Measurements from ENCODE around the gene CSNK2A1.
A peak's percentile ranks its signal among the peaks of the same experiment; 100 is the strongest.
"Not testable (repeated sequence)": the region's sequence is repeated elsewhere in the genome, so short reads cannot be mapped to it uniquely, and the experiment has no call there.

The CSNK2A1 gene

DNA sequence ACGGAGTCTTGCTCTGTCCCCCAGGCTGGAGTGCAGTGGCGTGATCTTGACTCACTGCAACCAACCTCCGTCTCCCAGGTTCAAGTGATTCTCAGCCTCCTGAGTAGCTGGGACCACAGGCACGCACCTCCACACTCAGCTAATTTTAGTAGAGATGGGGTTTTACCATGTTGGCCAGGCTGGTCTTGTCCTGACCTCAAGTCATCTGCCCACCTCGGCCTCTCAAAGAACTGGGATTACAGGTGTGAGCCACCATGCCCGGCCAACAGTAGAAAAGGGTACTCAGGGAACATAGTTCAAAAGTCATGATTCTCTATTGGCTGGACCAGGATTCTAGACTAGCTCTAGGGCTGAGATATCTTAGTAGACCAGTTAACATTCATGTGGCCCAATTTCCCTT, 5.6 kb downstream of the CSNK2A1 start:
- DNase-seq (ENCODE audit: low read depth, low spot score), result no peak
- H3K27ac ChIP-seq, result no peak overlapping the region

- H3K27ac ChIP-seq, result peak overlapping the region; percentile 59
- DNase-seq (ENCODE audit: low read depth, low spot score), result no peak
Measured at GRCh38 chr20:536426-537010, 7.1 kb downstream of the CSNK2A1 start.

- H3K27ac ChIP-seq, result peak overlapping the region; percentile 59
- peak; percentile 44 for DNase-seq (ENCODE audit: low read depth, low spot score)
Measured at GRCh38 chr20:535958-536357, 7.6 kb downstream of the CSNK2A1 start.

- H3K27ac ChIP-seq, result peak overlapping the region; percentile 99
- DNase-seq (ENCODE audit: low read depth, low spot score), result no peak
Measured at GRCh38 chr20:533526-533925, 10.1 kb downstream of the CSNK2A1 start.

GRCh38 chr20:532530-532929, 11.1 kb downstream of the CSNK2A1 start:
- H3K27ac ChIP-seq, result peak overlapping the region; percentile 99
- no peak for DNase-seq (ENCODE audit: low read depth, low spot score)

DNA sequence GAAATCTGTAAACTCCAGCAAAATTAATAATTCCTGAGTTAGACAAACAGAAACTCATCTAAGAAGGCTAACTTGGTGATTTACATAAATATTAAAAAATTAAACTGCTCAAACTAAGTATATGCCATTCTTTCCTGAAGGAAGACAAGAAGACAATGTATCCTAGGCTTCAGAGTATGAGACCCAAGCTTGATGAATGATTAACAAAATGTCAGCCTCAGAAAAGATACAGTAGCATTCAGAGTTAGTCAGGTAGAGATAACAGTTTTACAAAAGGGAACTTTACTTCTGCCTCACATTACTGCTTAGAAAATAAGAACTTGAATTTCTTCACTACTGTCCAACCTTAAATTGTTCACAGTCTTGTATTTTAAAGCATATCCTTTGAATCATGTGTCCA, 12.0 kb downstream of the CSNK2A1 start:
- DNase-seq (ENCODE audit: low read depth, low spot score), result no peak
- H3K27ac ChIP-seq, result peak overlapping the region; percentile 99

DNA sequence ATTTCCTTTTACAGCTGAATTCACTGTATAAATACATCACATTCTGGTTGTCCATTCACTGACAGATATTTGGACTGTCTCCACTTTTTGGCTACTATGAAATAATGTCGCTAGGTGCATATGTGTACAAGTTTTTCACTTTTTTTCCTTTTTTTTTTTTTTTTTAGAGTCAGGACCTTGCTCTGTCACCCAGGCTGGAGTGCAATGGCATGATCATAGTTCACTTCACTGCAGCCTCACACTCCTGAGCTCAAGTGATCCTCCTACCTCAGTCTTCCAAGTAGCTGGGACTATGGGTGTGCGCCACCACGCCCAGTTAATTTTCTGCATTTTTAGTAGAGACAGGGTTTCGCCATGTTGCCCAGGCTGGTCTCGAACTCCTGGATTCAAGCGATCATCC, 13.3 kb downstream of the CSNK2A1 start:
- DNase-seq (ENCODE audit: low read depth, low spot score), result no peak
- H3K27ac ChIP-seq, result peak overlapping the region; percentile 99

GRCh38 chr20:528923-529604, 14.5 kb downstream of the CSNK2A1 start:
- peak; percentile 89 for DNase-seq (ENCODE audit: low read depth, low spot score)
- peak overlapping the region; percentile 99 for H3K27ac ChIP-seq

GRCh38 chr20:527571-527886, 16.1 kb downstream of the CSNK2A1 start:
- no peak for DNase-seq (ENCODE audit: low read depth, low spot score)
- H3K27ac ChIP-seq, result peak overlapping the region; percentile 99

- no peak overlapping the region for H3K27ac ChIP-seq
- DNase-seq (ENCODE audit: low read depth, low spot score), result no peak
Measured at GRCh38 chr20:521860-522259, 21.7 kb downstream of the CSNK2A1 start.

DNA sequence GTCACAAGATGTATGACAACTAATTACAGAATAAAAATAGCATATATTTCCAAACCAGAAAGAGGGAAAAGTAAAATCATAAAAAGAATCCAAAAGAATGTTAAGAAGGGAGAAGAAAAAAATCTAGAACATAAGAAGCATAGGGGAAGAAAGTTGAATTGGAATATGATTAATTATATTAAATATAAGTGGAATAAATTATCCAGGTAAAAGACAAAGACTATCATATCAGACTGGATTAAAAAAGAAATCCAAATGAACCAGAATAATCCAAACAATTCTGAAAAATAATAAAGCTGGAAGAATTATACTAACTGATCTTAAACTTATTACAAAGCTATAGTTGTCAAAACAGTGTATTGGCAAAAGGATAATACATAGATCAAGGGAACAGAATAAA, 23.6 kb downstream of the CSNK2A1 start:
- no peak overlapping the region for H3K27ac ChIP-seq
- no peak for DNase-seq (ENCODE audit: low read depth, low spot score)

- no peak overlapping the region for H3K27ac ChIP-seq
- no peak for DNase-seq (ENCODE audit: low read depth, low spot score)
Measured at GRCh38 chr20:517221-517620, 26.4 kb downstream of the CSNK2A1 start.

DNA sequence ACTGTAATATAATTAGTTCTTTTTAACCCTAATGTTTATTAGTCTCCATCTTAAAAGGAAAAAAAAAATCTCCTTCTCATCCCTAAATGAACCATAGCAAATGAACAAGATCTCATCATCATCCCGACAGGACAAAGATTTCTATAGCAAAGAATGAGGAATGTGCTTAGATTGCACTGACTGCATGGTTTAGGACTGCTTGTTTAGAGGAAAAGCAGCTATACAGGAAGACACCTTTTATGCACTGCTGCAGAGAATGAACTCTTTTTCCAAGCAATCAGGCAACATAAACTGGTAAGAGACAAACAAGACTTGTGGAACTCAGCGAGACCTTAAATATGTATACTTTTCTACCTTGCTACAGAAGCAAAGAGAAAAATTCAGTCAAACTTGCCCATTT, 26.8 kb downstream of the CSNK2A1 start:
- DNase-seq (ENCODE audit: low read depth, low spot score), result no peak
- H3K27ac ChIP-seq, result no peak overlapping the region

GRCh38 chr20:515696-516095, 27.9 kb downstream of the CSNK2A1 start:
- H3K27ac ChIP-seq, result no peak overlapping the region
- DNase-seq (ENCODE audit: low read depth, low spot score), result no peak

GRCh38 chr20:513429-513828, 30.2 kb downstream of the CSNK2A1 start:
- no peak overlapping the region for H3K27ac ChIP-seq
- DNase-seq (ENCODE audit: low read depth, low spot score), result no peak

DNA sequence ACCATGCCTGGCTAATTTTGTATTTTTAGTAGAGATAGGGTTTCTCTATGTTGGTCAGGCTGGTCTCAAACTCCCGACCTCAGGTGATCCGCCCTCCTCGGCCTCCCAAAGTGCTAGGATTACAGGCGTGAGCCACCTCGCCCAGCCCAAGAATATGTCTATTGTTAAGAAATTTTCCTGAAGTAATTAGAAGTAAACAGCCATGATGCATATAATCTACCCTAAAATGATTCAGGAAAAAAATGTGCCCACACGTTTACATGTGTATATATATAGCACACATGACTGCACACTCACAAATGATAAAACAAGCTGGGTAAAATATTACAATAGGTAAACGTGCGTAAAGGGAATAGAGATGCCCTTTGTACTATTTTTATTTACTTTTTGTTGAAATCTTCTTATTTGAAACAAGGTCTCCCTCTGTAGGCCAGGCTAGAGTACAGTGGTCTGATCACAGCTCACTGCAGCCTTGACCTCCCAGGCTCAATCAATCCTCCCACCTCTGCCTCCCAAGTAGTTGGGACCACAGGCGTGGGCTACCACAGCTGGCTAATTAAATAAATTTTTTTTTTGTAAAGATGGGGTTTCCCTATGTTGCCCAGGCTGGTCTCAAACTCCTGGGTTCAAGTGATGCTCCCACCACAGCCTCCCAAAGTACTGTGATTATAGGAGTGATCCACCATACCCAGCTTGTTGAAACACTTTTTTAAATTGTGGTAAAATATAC, 33.1 kb downstream of the CSNK2A1 start:
- DNase-seq (ENCODE audit: low read depth, low spot score); H3K27ac ChIP-seq: not testable (repeated sequence)

GRCh38 chr20:508364-508787, 35.2 kb downstream of the CSNK2A1 start:
- not testable (repeated sequence) for DNase-seq (ENCODE audit: low read depth, low spot score)
- peak overlapping the region; percentile 10 for H3K27ac ChIP-seq

- DNase-seq (ENCODE audit: low read depth, low spot score), result no peak
- H3K27ac ChIP-seq, result peak overlapping the region; percentile 10
Measured at GRCh38 chr20:507761-508332, 35.7 kb downstream of the CSNK2A1 start.

DNA sequence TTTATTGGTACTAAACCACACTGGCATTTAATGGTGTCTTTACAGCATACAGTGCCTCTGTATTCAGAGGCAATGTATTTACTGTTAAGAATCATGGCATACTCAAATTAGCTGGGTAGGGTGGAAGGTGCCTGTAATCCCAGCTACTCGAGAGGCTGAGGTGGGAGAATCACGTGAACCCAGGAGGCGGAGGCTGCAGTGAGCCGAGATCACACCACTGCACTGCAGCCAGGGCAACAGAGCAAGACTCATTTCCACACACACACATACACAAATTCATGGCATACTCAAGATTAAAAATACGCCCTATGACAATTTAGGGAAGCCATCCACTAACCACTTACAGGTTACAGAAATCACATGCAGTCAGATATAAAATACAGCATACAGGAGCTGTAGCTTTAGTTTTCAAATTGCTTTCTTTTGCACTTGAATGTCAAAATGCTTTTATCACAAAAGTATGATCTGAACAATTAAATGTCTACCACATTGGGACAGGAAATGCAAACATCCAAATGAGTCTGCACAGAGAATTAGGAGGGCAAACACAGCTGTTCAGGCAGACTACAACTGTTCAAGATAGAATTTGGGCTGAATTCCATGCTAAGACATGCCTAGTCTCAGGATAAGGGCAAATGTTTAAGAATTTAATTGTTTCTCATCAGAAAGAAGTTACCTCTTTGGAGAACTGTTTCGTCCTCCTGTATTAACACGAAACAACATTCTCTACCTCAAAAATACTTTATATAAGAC, 36.4 kb downstream of the CSNK2A1 start:
- no peak for DNase-seq (ENCODE audit: low read depth, low spot score)

GRCh38 chr20:504632-505075, 38.9 kb downstream of the CSNK2A1 start:
- H3K27ac ChIP-seq, result peak overlapping the region; percentile 7
- no peak for DNase-seq (ENCODE audit: low read depth, low spot score)

More for the DNA sequence above, 36.4 kb downstream of the CSNK2A1 start:
- no peak overlapping the region for H3K27ac ChIP-seq
